ENCODE data around the gene SIPA1L3. TPM values are rescaled to one million over a fixed set of nuclear protein-coding genes. Genes with fewer than 3 reads are reported as not detected.

The SIPA1L3 gene
- total RNA-seq, 2 donors from 2014 or later, result 42.8 to 48.2 TPM

DNA sequence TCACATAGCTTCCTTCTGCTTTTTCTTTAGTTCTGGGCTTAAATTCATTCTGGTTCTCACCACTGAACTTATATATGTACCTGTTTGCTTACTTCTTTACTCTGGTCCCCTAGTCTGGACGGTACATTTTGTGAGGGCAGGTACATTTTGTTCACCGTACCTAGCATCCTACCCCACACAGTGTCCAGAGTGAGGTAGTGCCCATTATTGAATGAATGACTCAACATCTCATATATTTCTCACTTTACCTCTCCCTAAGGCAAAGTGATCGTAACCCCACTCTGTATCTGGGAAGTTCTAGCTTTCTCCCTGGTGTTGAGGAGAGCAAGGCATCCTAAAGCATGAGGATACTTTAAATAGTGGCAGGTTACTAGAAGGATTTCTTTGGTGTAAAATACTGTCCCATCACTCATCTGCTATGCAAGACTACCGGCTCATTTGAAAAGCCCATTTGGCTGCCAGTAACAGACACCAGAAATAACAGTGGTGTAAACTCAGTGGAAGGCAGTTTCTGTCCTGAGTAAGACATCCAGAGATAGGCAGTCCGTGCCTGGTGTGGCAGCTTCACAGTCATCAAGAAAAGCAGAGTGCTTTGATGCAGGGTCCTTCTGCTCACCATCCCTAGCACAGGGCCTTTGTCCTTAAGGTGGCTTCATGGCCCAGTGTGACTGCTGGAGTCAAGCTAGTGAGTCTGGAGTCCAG lies 111.8 kb downstream of the SIPA1L3 start:
- Histone ChIP-seq H3K27me3 (ENCODE audit: control insufficient read depth, insufficient read depth, low read length, poor library complexity, severe bottlenecking) (no peaks in the 10 kb centered on the region), H3K27ac (ENCODE audit: low read depth, low read length) (no peak overlapping the region), H3K36me3 (ENCODE audit: control insufficient read depth, insufficient read depth, low read length) (no peaks in the 10 kb centered on the region), H3K4me3 (ENCODE audit: low read length) (no peak overlapping the region), H3K9ac (ENCODE audit: extremely low read depth, low read length, poor library complexity, severe bottlenecking) (no peak overlapping the region), H3K9me3 (ENCODE audit: control insufficient read depth, low read length) (no peaks in the 10 kb centered on the region), H3K4me1 (ENCODE audit: control insufficient read depth, insufficient read depth, low read length) (no peaks in the 10 kb centered on the region)
- H3K4me1 Mint-ChIP-seq, result no peaks in the 10 kb centered on the region
- no peak overlapping the region for H3K27ac Mint-ChIP-seq
- DNase-seq, result no peak
- H3K36me3 Mint-ChIP-seq (ENCODE audit: low read depth), result peaks cover 2% of the 10 kb centered on the region
- 71 to 91% methylated on average over 2 to 5 of the region's 5 CpGs for WGBS, 2 experiments (ENCODE audit: insufficient coverage in 1 of 2, insufficient read length in 1 of 2)
- no peaks in the 10 kb centered on the region for H3K9me3 Mint-ChIP-seq
- H3K4me3 Mint-ChIP-seq, result no peak overlapping the region
- H3K27me3 Mint-ChIP-seq (ENCODE audit: insufficient read depth), result no peaks in the 10 kb centered on the region
- TF ChIP-seq, protein P1, sequence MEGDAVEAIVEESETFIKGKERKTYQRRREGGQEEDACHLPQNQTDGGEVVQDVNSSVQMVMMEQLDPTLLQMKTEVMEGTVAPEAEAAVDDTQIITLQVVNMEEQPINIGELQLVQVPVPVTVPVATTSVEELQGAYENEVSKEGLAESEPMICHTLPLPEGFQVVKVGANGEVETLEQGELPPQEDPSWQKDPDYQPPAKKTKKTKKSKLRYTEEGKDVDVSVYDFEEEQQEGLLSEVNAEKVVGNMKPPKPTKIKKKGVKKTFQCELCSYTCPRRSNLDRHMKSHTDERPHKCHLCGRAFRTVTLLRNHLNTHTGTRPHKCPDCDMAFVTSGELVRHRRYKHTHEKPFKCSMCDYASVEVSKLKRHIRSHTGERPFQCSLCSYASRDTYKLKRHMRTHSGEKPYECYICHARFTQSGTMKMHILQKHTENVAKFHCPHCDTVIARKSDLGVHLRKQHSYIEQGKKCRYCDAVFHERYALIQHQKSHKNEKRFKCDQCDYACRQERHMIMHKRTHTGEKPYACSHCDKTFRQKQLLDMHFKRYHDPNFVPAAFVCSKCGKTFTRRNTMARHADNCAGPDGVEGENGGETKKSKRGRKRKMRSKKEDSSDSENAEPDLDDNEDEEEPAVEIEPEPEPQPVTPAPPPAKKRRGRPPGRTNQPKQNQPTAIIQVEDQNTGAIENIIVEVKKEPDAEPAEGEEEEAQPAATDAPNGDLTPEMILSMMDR (conservative IDR thresholded peaks at IDR 0.05), result no peak

DNA sequence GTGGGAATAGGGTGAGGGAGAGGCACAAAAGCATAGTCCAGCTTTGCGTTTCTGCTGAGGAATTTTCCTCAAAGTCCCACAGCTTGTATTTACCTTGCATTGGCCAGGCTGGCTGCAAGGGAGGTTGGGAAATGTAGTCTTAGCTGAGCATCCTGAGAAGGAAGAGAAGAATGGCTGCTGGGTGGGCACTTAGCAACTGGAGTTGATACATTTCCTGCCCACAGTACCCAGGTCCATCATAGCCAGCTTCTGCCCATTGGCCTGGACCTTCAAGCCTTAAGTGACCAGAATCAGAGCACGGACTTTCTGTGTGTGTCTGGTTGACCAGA lies 112.4 kb downstream of the SIPA1L3 start:
- Histone ChIP-seq H3K4me3 (ENCODE audit: low read length) (no peak overlapping the region), H3K9me3 (ENCODE audit: control insufficient read depth, low read length) (no peaks in the 10 kb centered on the region), H3K27me3 (ENCODE audit: control insufficient read depth, insufficient read depth, low read length, poor library complexity, severe bottlenecking) (no peaks in the 10 kb centered on the region), H3K9ac (ENCODE audit: extremely low read depth, low read length, poor library complexity, severe bottlenecking) (no peak overlapping the region), H3K36me3 (ENCODE audit: control insufficient read depth, insufficient read depth, low read length) (no peaks in the 10 kb centered on the region), H3K27ac (ENCODE audit: low read depth, low read length) (no peak overlapping the region), H3K4me1 (ENCODE audit: control insufficient read depth, insufficient read depth, low read length) (no peaks in the 10 kb centered on the region)
- Mint-ChIP-seq H3K36me3 (ENCODE audit: low read depth) (no peaks in the 10 kb centered on the region), H3K4me3 (no peak overlapping the region), H3K9me3 (no peaks in the 10 kb centered on the region), H3K27ac (no peak overlapping the region), H3K27me3 (ENCODE audit: insufficient read depth) (no peaks in the 10 kb centered on the region), H3K4me1 (no peaks in the 10 kb centered on the region)
- 80% methylated on average over 1 to 2 of the region's 2 CpGs for WGBS, 2 experiments (ENCODE audit: insufficient coverage in 1 of 2, insufficient read length in 1 of 2)
- no peak for DNase-seq
- TF ChIP-seq, protein P1 (conservative IDR thresholded peaks at IDR 0.05), result no peak

DNA sequence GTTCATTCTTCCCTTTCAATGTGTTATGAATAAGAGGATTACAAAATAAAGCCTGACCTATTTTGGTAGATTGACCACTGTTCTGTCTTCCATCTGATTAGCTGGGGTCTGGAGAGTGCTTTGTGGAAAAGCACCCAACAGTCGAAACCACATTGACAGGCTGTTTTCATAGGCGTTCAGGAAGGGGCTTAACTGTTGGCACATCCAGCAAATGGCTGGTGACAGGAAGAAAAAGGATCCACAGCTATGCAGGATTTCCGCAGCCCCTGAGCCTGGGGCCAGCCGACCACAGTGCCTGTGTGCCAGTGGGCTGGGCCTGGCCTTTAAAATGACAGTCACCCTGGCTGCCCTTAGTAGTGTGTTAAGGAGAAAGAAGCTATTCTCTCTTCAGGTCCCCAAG lies 113.3 kb downstream of the SIPA1L3 start:
- Histone ChIP-seq H3K27me3 (ENCODE audit: control insufficient read depth, insufficient read depth, low read length, poor library complexity, severe bottlenecking) (no peaks in the 10 kb centered on the region), H3K27ac (ENCODE audit: low read depth, low read length) (no peak overlapping the region), H3K4me1 (ENCODE audit: control insufficient read depth, insufficient read depth, low read length) (no peaks in the 10 kb centered on the region), H3K4me3 (ENCODE audit: low read length) (no peak overlapping the region), H3K36me3 (ENCODE audit: control insufficient read depth, insufficient read depth, low read length) (no peaks in the 10 kb centered on the region), H3K9me3 (ENCODE audit: control insufficient read depth, low read length) (no peaks in the 10 kb centered on the region), H3K9ac (ENCODE audit: extremely low read depth, low read length, poor library complexity, severe bottlenecking) (no peak overlapping the region)
- no peaks in the 10 kb centered on the region for H3K36me3 Mint-ChIP-seq (ENCODE audit: low read depth)
- 87 to 90% methylated on average over 3 to 4 of the region's 4 CpGs for WGBS, 2 experiments (ENCODE audit: insufficient coverage in 1 of 2, insufficient read length in 1 of 2)
- H3K9me3 Mint-ChIP-seq, result no peaks in the 10 kb centered on the region
- no peaks in the 10 kb centered on the region for H3K27me3 Mint-ChIP-seq (ENCODE audit: insufficient read depth)
- TF ChIP-seq, protein P1 (conservative IDR thresholded peaks at IDR 0.05), result no peak
- no peak for DNase-seq
- H3K27ac Mint-ChIP-seq, result no peak overlapping the region
- no peak overlapping the region for H3K4me3 Mint-ChIP-seq
- H3K4me1 Mint-ChIP-seq, result no peaks in the 10 kb centered on the region
